NCI-H2081 (cell line): ENCODE measurements around the gene BTNL2.

Source experiments
- DNase-seq, 2 experiments: peaks; one replicate each; lab custom pipeline; 2025; lab: John Stamatoyannopoulos, UW

Gene BTNL2

DNA sequence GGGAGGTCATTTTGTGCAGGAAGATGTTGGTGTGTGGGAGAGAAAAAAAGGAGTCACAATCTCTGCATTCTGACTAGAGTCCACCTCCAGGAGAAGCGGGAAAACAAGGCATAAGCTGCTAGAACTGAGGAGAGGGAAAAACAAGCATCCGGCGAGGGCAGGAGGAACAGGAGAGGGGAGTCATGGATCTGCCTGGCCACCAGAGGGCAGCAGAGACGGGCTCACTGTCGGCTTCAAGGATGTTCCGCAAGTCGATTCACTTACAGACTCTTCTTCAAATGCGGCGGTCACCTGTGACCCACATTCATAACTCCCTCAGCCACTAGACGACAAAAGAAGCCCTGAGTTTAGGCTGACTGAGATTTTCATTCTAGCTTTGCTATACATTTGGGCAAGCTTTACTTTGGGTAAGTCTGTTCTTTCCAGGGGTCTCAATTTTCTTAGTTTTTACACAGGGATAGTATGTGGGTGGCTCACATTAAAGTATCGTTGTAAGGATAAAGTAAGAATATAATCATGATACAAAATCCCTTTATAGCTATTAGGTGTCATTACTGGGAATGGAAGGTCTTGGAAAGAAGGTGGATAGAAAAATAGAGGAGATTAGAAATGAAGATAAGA lies 6.6 kb upstream of the BTNL2 start:
- peak; percentile 47 to 48 for DNase-seq

DNA sequence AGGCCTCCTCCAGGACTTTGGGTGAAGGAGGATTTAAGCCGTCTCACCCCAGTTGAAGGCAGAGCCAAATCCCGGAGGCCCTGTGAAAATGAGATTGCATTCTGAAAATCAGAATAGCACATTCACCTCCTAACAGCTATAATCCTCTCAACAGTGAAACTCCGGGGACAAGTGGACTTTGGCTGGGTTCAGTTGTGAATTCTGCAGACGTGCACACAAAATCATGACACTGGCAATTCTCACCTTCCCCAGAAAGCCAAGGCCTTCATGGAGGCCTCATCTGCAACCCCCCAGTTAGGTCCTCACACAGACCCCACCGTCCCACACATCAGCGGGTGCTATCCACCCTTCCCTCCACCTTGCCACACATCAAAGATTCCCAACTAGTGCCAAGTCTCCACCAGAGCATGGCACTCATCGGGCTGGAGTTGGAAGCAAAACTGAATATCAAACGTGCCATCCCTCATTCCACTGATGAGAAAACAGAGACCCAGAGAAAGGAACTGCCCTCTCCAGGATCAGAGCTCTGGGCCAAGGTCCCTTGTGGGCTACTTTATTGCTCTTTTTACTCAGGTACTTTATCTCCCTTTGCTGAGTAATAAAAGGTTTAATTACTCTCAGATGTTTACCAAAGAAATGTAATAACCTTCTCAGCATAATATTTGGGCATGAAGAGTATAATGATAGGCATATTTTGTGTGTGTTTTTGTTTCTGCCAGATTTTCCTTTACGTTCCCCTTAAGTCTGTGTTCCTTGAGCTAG lies 4.8 kb upstream of the BTNL2 start:
- DNase-seq, result no peak

DNA sequence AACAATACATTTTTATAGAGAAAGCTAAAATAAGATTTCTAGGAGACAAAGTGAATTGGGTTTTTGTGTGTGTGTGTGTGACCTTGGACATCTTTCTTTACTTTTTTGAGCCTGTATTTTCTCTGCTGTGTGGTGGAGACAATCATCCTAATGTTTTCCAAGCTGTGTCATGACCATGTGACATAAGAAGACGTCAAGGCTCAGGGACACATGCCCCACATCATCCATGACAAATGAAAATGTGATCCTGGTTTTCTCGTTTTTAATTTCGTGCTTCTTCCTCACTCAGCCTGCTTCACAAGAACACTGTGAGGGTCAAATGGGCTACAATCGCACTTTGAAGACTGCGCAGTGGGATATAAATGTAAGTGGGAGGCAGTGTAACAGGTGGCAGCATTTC lies 3.9 kb upstream of the BTNL2 start:
- no peak for DNase-seq

DNA sequence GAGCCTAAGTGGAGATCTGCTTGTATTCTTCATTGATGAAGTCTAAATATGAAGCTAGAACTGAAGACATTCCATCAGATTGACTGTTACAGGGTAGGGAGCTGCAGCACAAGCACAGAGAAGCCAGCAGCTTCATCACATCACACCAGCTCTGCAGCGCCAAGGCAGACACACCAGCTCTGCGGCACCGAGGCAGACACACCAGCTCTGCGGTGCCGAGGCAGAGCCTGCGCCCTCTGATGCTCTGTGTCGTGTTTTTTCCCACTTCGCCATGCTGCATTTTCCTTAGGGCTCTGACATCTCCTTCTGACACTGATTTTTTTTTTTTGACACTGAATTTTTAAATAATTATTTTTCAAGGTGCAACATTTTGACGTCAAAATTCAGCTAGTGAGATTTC lies 784 bp downstream of the BTNL2 start:
- no peak for DNase-seq

DNA sequence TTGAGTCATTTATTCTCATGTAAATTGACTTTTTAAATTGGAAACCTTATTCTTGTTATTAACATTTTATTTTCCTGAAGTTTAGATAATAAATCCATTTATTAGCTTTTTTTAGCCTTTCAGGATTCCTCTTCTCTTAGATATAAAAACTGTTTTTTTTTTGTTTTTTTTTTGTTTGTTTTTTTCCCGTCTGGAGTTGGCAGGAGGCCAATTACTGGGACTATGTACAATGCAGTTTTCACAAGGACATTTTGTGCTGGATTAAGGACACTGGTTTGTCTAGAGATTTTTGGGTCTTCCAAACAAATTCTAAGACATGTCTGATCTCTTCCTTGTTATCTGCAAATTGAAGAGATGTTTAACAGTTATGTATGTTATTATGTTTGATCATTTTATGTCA lies 1.3 kb downstream of the BTNL2 start:
- no peak for DNase-seq

DNA sequence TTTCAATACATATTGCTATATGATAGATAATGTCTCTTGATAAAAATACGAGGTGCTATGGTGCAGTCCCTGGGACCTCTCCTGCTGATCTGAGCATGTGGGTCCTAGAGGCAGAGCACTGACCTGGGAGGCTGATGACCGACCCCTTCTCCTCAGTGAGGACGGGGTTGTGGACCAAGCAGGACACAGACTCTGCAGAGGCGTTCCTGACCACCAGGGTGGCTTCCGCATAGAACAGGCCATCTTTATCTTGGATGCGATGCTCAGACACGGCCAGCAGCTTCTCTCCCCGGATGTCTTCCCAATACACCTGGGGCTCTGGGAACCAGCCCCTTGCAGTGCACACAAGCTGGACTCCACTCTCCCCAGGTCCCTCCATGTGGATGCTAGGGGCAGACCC lies 4.2 kb downstream of the BTNL2 start:
- DNase-seq, result no peak

DNA sequence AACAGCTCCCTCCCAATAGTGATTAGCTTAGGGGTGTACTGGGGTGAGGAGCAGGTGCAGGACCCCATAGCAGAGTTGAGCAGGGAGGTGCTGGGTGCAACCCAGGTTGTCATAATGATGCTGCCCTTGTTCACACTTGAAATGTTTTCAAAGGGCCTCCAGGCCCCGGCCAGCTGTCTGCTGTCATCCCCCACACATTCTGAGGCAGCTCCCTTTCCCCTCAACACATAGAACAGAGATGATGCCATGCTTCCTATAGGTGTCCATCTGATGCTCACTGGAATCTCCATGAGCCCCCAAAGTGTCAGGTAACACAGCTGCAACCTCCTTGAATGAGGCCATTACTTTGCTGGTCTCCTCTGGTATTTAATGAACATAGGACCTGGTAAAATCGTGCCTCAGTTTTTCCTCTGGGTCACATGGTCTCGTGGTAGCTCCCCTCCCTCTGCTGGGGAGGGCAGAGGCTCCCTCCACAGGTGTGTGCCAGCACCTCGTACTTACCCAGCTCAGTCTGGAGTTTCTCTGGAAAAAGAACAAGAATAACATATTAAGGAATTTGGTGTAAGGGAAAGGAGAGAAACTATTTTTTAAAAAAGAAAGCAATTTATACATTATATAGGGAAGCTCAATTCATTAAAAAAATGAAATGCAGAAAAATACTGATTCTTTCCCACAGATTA lies 5.6 kb downstream of the BTNL2 start:
- no peak for DNase-seq

DNA sequence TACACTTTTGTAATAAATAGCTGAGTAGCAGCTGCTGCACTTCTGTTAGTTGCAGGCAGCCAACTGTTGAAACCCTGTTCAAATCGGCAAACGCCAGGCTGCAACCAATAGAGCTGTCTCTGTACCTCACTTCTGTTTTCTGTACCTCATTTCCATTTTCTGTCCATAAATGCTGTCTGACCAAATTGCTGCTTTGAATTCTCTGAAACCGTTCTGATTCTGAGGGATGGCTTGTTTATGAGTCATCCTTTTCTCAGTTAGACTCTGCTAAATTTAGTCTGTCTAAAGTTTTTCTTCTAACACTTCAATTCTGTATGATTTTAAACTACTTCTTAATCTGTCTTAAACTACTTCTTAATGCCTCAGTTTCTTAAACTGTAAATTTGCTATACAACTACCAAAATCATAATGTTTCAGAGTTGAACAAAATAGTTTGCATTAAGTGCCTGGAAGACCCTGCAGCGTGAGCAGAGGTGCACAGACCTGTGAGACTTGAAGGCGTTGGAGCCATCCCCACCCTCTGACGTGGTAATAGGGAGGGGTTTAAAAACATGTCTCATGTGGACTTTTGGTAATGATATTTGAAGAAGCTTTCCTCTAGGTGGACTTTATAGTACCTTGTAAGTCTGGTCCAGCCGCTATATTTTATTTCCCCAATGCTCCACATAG lies 9.6 kb downstream of the BTNL2 start:
- DNase-seq, result no peak

DNA sequence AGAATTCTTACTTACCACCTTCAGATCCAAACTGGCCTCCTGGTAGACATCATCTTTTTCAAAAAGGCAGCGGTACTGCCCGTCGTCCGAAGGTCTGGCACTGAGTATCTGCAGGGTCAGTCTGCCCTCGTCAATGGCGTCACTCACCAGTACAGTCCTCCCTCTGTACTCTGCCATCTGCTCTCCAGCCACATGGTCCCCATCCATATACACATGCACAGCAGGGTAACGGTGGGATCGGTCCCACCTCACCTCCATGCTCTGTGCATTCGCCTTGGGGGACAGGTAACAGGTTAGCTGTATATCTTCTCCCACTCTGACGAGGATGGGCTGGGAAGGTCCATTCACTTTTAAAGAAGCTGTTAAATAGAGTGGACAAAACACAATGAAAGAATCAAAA lies 11.0 kb downstream of the BTNL2 start:
- DNase-seq, result no peak

DNA sequence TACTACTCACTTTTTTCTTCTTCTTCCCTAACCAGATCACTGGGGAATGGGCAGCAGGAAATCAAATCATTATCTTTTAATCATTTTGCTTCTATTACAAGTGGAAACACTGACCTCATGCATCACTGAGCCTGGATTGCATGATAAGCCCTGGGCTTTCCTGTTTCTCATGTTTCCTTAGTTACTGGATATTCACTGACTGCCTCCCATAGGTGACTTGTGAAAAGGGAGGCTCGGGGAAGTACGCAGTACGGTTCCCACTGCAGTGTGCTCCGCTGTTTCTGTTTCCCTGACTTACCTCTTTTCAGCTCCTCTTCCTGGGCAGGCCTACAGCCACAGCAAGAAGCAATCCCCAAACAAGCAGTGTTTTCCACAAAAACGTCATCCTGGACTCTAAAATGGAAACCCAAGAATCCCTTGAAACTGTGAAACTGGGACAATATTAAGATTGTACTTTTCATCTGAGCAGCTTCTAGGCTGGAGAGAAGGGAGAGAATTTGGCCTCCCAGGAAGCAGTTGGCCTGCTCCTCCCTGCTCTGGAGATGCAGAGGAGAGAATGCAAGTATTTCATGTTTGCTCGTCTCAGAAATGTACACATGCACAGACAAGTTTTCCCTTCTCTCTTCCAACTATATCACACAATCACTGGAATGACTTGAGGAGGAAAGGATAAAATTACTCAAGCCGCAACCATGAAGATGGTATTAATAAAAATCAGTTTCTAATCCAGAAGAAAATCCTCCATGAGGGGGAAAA lies 13.1 kb downstream of the BTNL2 start:
- DNase-seq, result no peak

DNA sequence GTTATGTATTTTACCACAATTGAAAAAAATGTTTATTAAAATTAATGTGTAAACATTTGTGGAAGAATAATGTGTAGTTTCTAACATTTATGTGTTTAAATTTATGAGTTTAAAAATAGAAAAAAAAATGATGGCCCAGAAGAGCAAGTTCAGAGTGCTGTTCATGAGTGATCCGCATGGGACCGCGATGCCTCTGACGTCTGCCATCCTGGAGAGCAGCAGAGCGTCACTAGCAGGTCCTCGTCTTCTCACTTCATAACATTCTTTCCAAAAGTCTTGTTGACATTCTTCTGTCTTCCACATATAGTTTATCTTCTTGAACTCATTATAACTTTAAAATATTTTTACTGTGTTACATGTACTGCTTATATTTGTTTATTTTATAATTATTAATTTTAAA lies 15.5 kb downstream of the BTNL2 start:
- DNase-seq, result no peak

DNA sequence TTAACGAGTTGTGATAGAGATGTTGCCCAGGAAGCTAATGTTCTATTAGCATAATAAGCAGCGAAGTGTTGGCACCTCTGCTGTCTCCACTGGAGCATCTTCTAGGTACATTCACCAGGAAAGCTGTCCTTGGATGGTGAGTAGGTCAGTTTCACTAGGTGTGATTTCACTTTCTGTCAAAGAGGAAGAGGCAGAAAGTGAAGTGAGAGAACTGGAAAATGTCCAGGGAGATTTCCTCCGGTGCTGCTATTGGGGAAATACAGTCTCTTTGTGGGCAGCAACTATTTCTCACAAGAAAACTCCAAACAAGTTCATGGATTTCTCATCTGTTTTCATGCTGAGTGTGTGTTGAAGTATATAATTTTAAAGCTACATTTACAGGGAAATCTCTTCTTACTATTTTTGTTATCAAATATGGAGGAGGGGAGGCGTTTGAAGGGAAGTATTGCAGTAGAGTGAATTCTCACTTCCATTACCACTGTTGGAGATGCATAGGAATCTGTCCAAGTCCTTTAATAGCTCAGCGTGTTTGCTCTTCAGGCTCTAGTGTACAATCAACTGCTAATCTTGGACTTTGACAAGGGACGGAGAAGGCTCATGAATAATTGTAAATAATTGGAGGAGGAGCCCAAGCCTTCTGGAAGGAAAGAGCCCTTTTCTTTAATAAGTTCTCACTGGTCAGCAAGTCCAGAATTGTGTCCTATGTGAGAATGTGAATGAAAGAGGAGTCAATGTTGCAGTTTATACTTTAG lies 19.2 kb downstream of the BTNL2 start:
- DNase-seq, result no peak

DNA sequence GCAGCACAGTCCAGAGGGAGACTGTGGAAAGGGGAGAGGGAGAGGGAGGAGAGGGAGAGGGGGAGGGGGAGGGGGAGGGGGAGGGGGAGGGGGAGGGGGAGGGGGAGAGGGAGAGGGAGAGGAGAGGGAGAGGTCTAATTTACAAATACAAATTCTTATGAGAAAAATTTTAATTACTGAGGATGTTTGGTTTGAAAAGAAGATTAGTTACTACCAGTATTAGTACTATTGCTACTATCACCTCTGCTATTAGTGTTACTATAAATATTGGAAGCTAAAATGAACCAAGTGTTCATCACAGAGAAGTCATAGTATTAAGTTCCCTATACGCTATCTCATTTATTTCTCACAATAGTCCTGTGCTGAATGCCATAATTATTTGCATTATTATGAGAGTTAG lies 20.9 kb downstream of the BTNL2 start:
- no peak for DNase-seq

DNA sequence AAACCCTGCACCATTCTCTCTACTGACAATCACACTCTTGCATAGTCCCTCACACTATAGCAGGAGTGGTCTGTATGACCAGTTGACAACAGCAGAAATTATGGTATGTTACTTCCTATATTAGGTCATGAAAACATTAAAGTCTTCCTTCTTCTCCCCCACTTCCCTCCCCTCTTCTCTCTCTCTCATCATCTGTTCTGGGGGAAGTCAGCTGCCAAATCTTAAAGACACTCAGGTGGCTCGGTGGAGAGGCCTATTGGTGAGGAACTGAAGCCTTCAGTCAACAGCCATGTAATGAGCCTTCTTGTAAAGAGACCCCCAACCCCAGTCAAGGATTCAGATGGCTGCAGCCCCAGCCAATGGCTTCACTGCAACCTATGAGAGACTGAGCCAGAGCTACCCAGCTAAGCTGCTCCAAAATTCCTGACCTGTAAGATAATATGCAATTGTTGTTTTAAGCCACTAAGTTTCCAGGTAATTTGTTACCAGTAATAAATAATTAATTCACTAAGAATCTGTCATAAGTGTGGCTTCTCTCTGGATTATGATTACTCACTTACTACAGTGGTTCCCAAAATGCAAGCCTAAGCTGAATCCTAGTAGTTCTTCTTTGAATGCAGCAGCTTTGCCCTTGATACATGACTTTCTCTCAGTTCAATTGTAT lies 24.1 kb downstream of the BTNL2 start:
- DNase-seq, result no peak

DNA sequence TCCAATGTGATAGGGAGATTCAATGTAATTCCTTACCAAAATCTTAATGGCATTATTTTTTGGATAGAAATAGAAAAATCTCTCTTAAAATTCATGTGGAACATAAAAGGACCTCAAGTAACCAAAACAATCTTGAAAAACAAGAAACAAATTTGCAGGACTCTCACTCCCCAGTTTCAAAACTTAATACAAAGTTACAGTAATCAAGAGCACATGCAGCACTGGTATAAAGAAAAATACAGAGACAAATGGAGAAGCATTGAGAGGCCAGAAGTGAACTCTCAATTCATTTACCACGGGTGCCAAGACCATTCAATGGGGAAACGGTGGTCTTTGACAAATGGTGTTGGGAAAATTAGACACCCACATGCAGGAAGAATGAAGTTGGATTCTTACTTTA lies 27.4 kb downstream of the BTNL2 start:
- no peak for DNase-seq

DNA sequence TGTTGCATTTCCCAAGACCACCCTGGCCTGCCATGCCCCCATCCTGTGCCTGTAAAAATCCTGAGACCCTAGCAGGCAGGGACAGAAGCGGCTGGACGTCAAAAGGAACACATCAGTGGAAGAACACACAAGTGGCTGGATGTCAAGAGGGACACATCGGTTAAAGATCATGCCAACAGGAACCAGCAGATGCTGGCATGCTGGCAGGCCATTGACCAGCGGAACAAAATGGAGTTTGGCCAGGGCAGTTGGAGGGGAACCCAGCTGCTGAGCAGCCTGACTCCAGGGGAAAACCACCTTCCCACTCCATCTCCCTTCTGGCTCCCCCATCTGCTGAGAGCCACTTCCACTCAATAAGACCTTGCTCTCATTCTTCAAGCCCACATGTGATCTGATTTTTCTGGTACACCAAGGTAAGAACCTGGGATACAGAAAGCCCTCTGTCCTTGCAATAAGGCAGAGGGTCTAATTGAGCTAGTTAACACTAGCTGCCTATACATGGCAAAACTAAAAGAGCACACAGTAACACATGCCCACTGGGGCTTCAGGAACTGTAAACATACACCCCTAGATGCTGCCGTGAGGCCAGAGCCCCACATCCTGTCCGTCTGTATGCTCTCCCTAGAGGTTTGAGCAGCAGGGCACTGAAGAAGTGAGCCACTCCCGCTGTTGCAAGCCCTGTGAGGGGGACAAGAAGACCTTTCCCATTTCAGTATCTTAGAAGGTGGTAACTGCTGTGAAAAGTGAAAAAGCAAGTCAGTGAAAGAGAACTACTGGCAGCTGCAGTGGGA lies 31.0 kb downstream of the BTNL2 start:
- no peak for DNase-seq

DNA sequence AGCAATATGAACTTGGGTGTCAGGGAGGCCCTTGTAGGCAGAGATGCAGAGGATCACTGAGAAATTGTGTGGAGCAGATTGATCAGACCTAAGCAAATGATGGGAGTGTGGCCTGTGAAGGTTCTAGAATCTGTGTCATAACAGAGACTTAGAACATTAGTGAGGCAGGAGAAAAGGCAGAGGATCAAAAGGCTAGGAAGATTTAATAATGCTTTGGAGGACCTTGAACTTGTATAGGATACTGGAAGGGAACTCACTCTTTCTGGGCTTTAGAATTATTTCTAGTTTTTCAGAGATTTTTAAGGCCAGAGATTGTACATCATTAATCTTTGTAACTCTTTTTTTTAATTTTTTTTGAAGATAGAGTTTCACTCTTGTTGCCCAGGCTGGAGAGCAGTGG lies 35.2 kb downstream of the BTNL2 start, which contains the start of gene TSBP1:
Gene TSBP1, minus strand, starts transcription at position 101 of the 400 bp plus-strand sequence. CDS start 197 bp downstream, outside the sequence.
- DNase-seq, result no peak

DNA sequence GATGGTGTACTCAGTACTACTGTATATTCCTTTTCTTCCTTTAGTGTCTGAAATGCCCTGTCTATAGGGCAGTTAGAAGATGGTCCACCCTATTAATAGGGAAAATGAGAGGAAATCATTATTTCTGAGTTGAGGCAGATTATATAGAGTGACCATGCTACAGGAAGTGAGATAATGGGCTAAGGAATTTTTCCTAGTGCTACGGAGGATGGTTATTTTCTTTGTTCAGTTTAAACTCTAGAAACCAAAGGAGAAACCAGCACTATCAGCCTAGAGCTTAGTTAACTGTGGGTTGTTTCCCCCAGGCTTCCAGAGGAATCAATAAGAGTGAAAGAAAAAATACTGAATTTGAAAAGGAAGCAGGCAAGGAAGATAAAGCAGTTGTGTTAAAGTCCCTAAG lies 35.8 kb downstream of the BTNL2 start:
- no peak for DNase-seq

DNA sequence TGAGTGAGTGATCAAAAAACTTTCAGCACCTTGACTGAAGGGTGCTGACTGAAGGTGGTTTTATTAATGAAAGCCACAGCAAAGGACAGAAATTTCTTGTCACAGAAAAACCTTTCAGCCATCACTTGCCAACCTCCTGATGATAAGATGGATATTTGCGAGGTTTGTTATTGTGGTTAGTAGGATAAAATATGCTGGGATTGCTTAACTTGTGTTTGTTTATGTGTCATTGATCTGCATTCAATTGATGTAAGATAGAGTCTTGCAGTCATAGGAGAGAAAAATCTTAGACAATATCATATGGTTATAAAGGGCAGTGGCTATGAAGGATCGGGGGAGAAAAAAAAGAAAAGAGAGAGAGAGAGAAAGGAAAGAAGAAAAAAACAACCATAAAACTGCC lies 36.5 kb downstream of the BTNL2 start:
- no peak for DNase-seq

DNA sequence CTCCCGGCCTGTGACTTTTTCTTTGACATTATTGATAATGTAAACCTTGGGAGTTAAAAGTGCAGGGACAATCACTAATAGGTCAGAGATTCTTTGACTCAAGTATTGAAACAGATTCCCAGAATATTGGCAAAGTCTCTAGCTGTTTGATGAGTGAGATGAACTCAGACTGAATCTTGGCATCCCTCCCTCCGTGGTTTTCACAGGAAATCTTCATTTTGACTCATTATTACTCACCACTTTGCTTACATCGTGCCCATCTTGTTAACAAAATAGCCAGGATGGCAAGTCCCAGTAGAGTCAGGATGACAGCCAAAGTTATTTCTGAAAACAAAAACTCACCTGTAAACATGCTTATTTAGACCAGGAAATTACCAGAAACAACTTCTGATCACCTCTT lies 37.3 kb downstream of the BTNL2 start:
- no peak for DNase-seq
